Left renal cortex interstitium (tissue), 4 donors: ENCODE results near the gene DTNB. TPM values are rescaled to one million over a fixed set of nuclear protein-coding genes. Genes with fewer than 3 reads are reported as not detected.
"Not testable (repeated sequence)": the region's sequence is repeated elsewhere in the genome, so short reads cannot be mapped to it uniquely, and the experiment has no call there.

Experiments
- DNase-seq, 4 donors: peaks; one replicate each; pipeline ENCODE4 v3.0.0-alpha.2; 2013; ENCODE audit warnings: low read depth in 4 of 4, low spot score in 2 of 4, missing footprints in 1 of 4
- polyA plus RNA-seq, 4 donors: library from polyadenylated mRNA; unstranded; fragments of 120-200 nt; gene quantifications; one replicate each; pipeline ENCODE4 v1.2.1, GENCODE V29; 2013; ENCODE audit not compliant: insufficient read length in 4 of 4

Gene DTNB
- 10 to 100 TPM; 19.2 to 23.3 (median 21.5) TPM for polyA plus RNA-seq

- peak in 2 of 4 donors; percentile 59 to 64 for DNase-seq
Measured at GRCh38 chr2:25673300-25674076, at the start of gene DTNB. TSS of gene DTNB (minus strand) at chr2:25673577. CDS start at chr2:25652660, 20,917 bp downstream.

- DNase-seq: no peak
Measured at GRCh38 chr2:25722224-25722623, 48.8 kb upstream of the DTNB start.

GRCh38 chr2:25720575-25720974, 47.2 kb upstream of the DTNB start:
- DNase-seq: no peak

GRCh38 chr2:25714740-25715139, 41.4 kb upstream of the DTNB start:
- DNase-seq: no peak

- DNase-seq: no peak
Measured at GRCh38 chr2:25712455-25712854, 39.1 kb upstream of the DTNB start.

- DNase-seq: no peak
Measured at GRCh38 chr2:25711675-25712354, 38.4 kb upstream of the DTNB start.

GRCh38 chr2:25710750-25711149, 37.4 kb upstream of the DTNB start:
- no peak for DNase-seq

- DNase-seq: no peak
Measured at GRCh38 chr2:25709349-25709748, 36.0 kb upstream of the DTNB start.

GRCh38 chr2:25707927-25708590, 34.7 kb upstream of the DTNB start:
- DNase-seq: no peak

- DNase-seq: not testable (repeated sequence)
Measured at GRCh38 chr2:25705575-25705974, 32.2 kb upstream of the DTNB start.

GRCh38 chr2:25701801-25702200, 28.4 kb upstream of the DTNB start:
- no peak for DNase-seq

GRCh38 chr2:25700221-25700660, 26.9 kb upstream of the DTNB start:
- no peak for DNase-seq

- no peak for DNase-seq
Measured at GRCh38 chr2:25699216-25699615, 25.8 kb upstream of the DTNB start.

- DNase-seq: no peak
Measured at GRCh38 chr2:25698752-25699151, 25.4 kb upstream of the DTNB start.

GRCh38 chr2:25697559-25698341, 24.4 kb upstream of the DTNB start:
- no peak for DNase-seq

- no peak for DNase-seq
Measured at GRCh38 chr2:25692737-25693445, 19.5 kb upstream of the DTNB start.

GRCh38 chr2:25692143-25692542, 18.8 kb upstream of the DTNB start:
- no peak for DNase-seq

- no peak for DNase-seq
Measured at GRCh38 chr2:25690058-25690457, 16.7 kb upstream of the DTNB start.

GRCh38 chr2:25688236-25688635, 14.9 kb upstream of the DTNB start:
- DNase-seq: no peak

GRCh38 chr2:25685741-25686140, 12.4 kb upstream of the DTNB start:
- no peak for DNase-seq
